GM18517 (cell line): Measurements from ENCODE around the gene UBR3.
"Not testable (repeated sequence)": the region's sequence is repeated elsewhere in the genome, so short reads cannot be mapped to it uniquely, and the experiment has no call there.

Source experiments
- ATAC-seq: cut with Tn5 transposase; IDR thresholded peaks from one replicate; pipeline ENCODE4 v1.9.1; 2021; ENCODE audit warnings: mild to moderate bottlenecking, moderate library complexity; ENCODE audit not compliant: unreplicated experiment

Gene UBR3, protein sequence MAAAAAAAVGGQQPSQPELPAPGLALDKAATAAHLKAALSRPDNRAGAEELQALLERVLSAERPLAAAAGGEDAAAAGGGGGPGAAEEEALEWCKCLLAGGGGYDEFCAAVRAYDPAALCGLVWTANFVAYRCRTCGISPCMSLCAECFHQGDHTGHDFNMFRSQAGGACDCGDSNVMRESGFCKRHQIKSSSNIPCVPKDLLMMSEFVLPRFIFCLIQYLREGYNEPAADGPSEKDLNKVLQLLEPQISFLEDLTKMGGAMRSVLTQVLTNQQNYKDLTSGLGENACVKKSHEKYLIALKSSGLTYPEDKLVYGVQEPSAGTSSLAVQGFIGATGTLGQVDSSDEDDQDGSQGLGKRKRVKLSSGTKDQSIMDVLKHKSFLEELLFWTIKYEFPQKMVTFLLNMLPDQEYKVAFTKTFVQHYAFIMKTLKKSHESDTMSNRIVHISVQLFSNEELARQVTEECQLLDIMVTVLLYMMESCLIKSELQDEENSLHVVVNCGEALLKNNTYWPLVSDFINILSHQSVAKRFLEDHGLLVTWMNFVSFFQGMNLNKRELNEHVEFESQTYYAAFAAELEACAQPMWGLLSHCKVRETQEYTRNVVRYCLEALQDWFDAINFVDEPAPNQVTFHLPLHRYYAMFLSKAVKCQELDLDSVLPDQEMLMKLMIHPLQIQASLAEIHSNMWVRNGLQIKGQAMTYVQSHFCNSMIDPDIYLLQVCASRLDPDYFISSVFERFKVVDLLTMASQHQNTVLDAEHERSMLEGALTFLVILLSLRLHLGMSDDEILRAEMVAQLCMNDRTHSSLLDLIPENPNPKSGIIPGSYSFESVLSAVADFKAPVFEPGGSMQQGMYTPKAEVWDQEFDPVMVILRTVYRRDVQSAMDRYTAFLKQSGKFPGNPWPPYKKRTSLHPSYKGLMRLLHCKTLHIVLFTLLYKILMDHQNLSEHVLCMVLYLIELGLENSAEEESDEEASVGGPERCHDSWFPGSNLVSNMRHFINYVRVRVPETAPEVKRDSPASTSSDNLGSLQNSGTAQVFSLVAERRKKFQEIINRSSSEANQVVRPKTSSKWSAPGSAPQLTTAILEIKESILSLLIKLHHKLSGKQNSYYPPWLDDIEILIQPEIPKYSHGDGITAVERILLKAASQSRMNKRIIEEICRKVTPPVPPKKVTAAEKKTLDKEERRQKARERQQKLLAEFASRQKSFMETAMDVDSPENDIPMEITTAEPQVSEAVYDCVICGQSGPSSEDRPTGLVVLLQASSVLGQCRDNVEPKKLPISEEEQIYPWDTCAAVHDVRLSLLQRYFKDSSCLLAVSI (N-terminal part only)

DNA sequence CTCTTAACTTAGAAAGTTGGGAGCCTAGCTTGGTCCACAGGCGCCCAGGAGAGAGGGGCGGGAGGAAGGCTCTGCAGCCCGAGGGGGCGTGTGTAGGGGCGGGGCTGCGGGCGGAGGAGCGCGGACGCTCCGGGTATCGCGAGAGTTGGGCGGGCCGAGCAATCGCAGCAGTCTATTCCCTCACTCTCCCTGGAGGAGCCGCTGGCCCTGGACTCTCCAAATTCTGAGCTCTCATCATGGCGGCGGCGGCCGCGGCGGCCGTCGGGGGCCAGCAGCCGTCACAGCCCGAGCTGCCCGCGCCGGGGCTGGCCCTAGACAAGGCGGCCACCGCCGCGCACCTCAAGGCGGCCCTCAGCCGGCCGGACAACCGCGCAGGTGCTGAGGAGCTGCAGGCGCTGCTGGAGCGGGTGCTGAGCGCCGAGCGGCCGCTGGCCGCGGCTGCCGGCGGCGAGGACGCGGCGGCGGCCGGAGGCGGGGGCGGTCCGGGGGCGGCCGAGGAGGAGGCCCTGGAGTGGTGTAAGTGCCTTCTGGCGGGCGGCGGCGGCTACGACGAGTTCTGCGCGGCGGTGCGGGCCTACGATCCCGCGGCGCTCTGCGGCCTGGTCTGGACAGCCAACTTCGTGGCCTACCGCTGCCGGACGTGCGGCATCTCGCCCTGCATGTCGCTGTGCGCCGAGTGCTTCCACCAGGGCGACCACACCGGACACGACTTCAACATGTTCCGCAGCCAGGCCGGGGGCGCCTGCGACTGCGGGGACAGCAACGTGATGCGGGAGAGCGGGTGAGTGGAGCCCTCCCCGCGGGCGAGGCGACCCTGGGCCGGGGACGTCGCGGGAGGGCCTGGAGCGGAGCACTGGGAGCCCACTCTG lies at the start of gene UBR3:
UBR3 (plus strand) TSS at position 183 of the 869 bp plus-strand sequence; CDS start at position 237, 54 bp downstream.
- ATAC-seq = peak; percentile 78

DNA sequence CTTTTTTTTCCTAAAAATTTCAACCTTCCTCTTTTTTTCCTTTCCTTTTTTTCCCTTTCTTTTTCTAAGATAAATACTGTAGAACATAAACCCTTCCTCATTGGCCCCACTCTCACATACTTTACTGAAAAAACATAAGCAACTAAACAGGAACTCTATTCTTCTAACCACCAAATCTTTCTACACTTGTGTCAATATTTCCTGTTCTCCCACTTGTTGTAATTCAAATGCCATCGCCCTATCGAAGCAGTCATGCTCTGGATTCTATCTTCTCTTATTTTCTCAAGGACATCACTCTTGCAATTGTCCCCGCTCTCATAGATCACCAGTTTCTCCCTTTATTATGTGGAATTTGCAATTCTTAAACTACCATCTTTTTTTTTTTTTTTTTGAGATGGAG lies 48.8 kb upstream of the UBR3 start:
- no peak for ATAC-seq

DNA sequence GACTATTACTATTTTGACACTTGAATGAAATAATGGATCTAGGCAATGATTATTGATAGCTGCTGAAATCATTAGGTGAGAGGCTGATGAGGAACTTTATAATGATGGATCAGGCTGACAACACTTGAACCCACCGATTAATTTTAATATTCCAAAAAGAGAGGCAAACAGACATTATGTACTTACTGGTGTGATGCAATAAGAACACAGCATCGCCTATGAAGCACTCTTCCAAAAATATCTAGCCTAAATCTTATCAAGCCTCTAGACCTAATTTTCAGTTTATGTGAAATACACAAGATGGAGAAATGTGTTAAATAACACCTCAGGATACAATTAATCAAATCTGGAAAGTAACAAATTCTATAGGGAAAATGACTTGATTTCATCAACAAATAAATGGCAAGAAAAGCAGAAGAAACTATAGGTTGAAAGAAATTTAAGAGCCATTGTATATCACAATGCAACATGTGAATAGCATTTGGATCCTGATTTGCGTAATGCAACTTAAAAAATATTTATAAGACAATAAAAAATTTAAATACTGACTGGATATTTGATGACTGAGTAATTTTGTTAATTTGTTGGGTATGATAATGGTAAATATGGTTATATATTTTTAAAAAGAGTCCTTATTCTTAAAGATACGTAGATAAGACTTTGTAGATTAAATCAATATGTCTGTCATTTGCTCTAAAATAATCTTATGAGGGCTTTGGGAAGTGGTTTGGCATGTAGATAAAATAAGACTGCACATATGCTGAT lies 45.8 kb upstream of the UBR3 start:
- no peak for ATAC-seq

DNA sequence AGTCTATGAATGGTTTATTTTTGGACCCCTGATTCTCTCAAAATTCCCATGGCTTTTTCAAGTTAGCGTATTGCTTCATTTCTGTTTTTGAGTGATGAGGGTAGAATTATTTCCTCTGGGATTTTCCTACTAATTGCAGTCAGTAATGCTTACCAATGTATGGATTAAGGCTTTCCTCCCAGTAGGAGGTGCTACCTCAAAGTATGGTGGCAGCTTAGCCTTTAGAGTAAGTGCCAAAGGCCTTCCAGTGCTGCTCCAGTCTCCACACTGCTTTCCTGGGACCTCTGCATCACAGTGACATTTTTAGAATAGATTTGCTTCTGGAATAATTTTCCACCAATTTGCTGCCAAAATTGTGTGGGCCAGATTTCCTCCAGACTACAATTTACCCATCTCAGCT lies 44.7 kb upstream of the UBR3 start:
- no peak for ATAC-seq

DNA sequence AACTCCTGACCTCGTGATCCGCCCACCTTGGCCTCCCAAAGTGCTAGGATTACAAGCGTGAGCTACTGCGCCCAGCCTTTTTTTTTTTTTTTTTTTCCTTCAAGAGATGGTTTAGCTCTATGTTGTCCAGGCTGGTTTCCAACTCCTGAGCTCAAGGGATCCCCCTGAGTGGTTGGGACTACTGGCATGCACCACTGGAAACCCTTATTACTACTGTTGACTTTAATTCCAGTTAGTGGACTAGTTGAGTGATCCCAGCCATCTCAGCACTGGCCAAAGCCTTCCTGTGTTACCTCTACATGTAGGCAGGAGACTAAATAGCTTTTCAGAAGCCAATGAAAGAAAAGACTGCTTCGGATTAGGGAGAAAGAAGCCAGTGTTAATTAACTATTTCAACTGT lies 36.7 kb upstream of the UBR3 start:
- no peak for ATAC-seq

DNA sequence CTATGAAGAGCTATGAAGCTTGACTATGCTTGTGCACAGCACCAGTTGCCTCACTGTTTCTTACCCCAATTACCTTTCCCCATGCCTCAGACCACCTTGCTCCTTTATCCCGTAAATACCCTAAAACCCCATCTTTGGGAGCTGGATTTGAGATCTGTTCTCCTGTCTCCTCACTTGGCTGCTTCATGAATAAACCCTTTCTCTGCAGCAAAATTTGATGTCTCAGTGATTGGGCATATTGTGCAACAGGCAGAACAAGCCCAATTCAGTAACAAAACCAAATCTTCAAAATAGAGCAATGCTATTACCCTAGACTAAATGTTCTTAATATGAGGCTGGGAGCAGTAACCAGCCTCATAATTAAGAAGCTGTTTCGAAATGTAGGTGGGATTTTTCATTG lies 32.1 kb upstream of the UBR3 start:
- ATAC-seq = no peak

DNA sequence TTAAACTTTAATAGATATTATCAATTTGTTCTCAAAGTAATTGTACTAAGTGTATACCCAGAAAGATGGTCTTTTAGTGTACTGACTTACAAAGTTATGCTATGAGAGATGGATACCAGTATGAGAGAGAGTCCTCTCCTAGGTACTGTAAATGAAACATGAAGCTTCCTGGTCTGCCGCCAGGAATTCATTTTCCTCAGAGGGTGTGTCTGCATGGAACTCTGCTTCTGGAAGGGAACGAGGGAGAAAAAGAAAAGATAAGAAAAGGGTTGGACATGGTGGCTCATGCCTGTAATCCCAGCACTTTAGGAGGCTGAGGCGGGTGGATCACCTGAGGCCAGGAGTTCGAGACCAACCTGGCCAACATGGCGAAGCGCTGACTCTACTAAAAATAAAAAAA lies 30.8 kb upstream of the UBR3 start:
- ATAC-seq = no peak

DNA sequence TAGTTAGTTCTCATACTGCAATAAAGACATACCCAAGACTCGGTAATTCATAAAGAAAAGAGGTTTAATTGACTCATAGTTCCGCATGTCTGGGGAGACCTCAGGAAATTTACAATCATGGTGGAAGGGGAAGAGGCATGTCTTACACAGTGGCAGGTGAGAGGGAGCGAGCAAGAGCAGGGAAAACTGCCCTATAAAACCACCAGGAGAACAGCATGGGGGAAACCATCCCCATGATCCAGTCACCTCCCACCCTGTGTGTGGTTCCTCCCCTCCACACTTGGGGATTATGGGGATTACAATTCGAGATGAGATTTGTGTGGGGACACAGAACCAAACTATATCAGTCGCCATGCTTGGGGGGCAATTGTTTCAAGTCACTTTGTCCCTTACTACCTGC lies 29.7 kb upstream of the UBR3 start:
- ATAC-seq = no peak

DNA sequence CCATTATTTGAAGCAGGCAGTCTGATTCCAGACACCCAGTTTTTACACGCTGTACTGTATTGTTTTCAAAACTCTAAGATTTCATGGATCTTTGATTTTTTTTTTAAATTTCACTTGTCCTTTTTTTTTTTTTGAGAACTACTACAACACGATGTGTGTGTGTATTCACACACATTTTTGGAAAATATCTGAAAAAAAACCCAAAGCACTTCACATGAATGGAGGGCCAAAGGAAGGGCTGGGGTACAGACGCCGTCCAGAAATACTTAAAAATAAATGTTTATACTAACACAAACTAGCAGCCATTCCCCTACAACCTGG lies 28.9 kb upstream of the UBR3 start:
- peak; percentile 13 for ATAC-seq

DNA sequence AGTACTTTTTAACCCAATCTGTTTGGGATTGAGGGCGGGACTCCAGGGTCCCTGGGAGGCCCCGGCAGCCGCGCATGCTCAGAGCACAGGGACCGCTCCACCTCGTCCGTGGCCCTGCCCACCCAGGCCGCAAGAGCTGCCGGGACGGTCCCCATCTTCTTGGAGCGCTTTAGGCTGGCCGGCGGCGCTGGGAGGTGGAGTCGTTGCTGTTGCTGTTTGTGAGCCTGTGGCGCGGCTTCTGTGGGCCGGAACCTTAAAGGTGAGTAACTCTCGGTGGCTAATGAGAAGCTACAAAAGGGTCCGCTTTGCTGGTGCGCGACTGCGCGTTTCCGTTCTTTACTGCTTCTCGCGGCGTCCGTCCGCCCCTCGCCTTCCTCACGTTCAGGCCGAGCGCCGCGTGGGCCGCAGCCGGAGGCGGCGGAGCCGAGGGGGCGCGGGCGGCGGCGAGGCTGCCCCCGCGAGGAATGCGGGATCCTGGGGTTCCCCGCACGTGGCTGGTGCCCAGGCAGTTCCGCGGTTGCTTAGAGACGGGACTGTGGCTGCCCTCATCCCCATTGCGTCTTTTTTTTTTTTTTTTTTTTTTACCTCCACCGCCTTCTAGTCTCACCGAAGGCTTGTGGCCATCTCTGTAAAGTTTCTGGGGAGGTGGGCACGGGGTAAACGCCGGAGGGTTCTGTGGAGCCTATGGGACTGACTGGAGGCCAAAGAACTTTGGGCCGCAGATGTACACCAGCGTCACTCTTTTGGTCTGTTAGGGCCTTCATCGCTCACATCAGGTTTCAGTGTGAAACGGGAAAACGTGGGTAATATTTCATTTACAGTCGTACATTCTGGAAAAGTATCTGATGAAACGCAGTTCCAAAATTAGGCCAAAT lies 28.3 kb upstream of the UBR3 start, which contains the start of gene SSB:
SSB (plus strand) TSS at position 154 of the 875 bp plus-strand sequence. CDS start 2,090 bp downstream, outside the sequence.
- peak; percentile 82 for ATAC-seq

DNA sequence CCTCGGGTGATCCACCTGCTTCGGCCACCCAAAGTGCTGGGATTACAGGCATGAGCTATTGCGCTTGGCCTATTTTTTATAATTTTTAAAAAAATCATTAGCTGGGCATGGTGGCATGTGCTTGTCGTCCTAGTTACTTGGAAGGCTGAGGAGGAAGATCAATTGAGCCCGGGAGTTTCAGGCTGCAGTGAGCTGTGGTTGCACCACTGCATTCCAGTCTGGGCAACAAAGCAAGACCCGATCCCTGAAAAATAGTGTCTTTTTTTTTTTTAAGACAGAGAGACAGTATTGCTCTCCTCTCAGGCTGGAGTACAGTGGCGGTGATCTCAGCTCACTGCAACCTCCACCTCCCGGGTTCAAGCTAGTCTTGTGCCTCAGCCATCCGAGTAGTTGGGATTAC lies 23.8 kb upstream of the UBR3 start:
- ATAC-seq = no peak

DNA sequence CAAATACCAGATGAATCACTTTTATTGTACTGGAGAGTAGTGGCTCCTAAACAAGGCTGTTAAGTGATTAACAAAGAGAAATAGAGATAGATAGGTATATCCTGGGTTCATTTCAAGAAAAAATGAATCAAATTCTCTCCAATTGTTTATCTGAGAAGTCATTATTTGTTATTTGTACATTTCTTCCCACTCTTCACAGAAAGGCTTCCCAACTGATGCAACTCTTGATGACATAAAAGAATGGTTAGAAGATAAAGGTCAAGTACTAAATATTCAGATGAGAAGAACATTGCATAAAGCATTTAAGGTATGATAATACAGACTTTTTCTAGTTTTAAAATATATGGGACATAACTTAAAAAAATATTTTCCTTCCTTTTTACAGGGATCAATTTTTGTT lies 20.7 kb upstream of the UBR3 start:
- no peak for ATAC-seq

DNA sequence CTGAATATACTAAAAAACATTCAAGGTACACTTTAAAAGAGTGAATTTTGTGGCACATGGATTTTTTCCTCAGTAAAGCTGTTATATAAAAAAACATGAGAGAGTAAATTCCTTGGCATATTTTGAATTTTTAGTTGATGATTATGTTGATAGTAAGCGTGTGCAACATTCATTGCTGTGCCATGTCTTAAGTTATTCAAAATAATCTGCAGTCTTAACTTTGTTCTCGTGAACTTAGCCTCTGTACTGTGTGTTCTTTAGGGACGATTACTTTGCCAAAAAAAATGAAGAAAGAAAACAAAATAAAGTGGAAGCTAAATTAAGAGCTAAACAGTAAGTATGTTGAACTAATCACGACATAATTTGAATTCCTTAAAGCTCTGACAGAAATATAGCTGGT lies 19.0 kb upstream of the UBR3 start:
- ATAC-seq = no peak

DNA sequence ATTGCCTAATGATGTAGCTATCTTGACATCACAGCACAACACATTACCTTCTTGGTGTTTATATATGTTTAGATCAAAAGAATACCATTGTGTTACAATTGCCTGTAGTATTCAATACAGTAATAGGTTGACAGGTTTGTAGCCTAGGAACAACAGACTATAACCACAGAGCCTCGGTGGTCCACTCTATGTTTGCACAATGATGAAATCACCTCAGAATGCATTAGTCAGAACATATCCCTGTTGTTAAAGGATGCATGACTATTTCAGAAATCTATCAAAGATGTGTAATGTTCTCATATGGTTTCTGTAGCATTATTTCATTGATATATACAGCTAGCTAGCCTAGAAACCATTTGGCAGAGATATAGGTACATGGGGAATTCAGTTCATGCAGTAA lies 11.4 kb upstream of the UBR3 start:
- ATAC-seq = no peak

DNA sequence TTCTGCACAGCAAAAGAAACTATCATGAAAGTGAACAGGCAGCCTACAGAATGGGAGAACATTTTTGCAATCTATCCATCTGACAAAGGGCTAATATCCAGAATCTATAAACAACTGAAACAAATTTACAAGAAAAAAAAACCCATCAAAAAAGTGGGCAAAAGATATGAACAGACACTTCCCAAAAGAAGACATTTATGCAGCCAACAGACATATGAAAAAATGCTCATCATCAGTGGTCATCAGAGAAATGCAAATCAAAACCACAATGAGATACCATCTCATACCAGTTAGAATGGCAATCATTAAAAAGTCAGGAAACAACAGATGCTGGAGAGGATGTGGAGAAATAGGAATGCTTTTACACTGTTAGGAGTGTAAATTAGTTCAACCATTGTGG lies 10.3 kb upstream of the UBR3 start:
- not testable (repeated sequence) for ATAC-seq

DNA sequence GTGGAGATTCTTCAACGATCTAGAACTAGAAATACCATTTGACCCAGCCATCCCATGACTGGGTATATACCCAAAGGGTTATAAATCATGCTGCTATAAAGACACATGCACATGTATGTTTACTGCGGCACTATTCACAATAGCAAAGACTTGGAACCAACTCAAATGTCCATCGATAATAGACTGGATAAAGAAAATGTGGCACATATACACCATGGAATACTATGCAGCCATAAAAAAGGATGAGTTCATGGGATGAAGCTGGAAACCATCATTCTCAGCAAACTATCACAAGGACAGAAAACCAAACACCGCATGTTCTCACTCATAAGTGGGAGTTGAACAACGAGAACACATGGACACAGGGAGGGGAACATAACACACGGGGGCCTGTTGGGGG lies 9.9 kb upstream of the UBR3 start:
- ATAC-seq = not testable (repeated sequence)

DNA sequence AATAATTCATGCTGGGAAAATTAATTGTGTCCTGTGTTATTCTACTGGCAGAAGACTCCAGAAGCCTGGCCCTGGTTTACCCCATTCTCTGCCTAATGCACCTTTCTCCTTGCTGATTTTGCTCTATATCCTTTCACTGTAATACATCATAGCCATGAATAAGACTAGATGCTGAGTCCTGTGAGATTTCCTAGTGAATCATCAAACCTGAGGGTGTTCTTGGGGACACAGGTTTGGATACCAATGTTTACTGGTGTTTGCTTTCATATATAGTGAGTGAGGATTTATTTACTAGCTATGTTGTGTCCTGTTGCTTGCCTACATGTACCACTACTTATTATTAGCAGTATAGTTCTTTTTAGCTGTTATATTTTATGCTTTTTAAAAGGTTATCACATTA lies 9.0 kb upstream of the UBR3 start:
- ATAC-seq = no peak

DNA sequence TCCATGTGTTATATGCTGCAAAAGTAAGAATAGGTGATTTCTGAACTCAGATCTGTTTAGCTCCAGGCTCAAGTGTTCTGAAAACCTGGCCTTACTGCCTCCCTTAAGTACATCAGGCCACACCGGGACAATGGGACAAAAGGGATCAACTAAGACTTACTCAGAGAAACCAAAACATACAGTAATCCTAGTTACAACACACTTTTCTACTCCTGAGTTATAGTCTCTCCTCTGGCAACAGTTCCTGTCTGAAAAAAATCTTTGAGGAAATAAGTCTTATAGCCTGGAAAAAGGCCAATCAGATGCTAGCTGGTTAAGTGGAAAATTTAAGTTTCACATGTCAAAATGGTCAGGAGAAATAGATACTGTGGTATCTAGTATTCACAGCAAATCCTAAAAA lies 8.1 kb upstream of the UBR3 start:
- ATAC-seq = no peak

DNA sequence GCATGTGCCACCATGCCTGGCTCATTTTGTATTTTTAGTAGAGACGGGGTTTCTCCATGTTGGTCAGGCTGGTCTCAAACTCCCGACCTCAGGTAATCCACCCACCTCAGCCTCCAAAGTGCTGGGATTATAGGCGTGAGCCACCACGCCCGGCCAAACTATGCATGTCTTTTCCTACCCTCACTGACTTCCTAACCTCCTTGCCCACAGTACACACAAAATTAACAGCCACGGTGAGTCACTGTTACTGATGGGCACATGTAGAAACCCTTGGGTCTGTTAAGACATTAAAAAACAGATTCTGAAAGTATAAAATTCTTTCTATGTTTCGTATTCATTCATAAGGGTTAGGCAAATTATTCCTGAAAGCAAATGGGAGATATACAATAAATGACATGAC lies 7.2 kb upstream of the UBR3 start:
- not testable (repeated sequence) for ATAC-seq
